WTC11 (cell line): ENCODE data around the gene COL5A1. TPM values are rescaled to one million over a fixed set of nuclear protein-coding genes. Genes with fewer than 3 reads are reported as not detected.

Source experiments
- ATAC-seq: fragments of 200-7000 bp; cut with Tn5 transposase; 2 replicates; pipeline ENCODE4 v1.10.0; 2021; ENCODE audit warnings: mild to moderate bottlenecking, moderate library complexity
- CTCF ChIA-PET: fragments of 300-600 bp; sonication (Branson Sonifier 250); formaldehyde crosslinking; loops from one replicate; lab custom pipeline; 2021; ENCODE audit warnings: antibody characterized with exemption; lab: Charles Lee
- POLR2A ChIA-PET: fragments of 350-600 bp; sonication (Branson Sonifier 250); formaldehyde crosslinking; loops from one replicate; lab custom pipeline; 2021; ENCODE audit warnings: antibody characterized with exemption; lab: Charles Lee
- DNase-seq: peaks from one replicate; pipeline ENCODE4 v3.0.0; 2021; ENCODE audit warnings: low spot score
- H3K27ac Mint-ChIP-seq: 2 replicates; pipeline ENCODE4 v1.8.0; 2021; ENCODE audit warnings: mixed read lengths
- H3K27me3 Mint-ChIP-seq: 2 replicates; pipeline ENCODE4 v1.8.0; 2021; ENCODE audit warnings: low read depth, mild to moderate bottlenecking, moderate library complexity, mixed read lengths
- H3K36me3 Mint-ChIP-seq: 2 replicates; pipeline ENCODE4 v1.8.0; 2021; ENCODE audit warnings: mixed read lengths
- H3K4me1 Mint-ChIP-seq: 2 replicates; pipeline ENCODE4 v1.8.0; 2022; ENCODE audit warnings: mixed read lengths
- H3K4me3 Mint-ChIP-seq: 2 replicates; pipeline ENCODE4 v1.8.0; 2021; ENCODE audit warnings: mild to moderate bottlenecking, moderate library complexity, mixed read lengths
- H3K9me3 Mint-ChIP-seq: 2 replicates; pipeline ENCODE4 v1.8.0; 2021; ENCODE audit warnings: mixed read lengths
- CBFB ChIP-seq: sonication (generic); formaldehyde crosslinking; IDR thresholded peaks from 2 replicates; pipeline ENCODE4 v1.8.1; 2022; ENCODE audit warnings: mild to moderate bottlenecking, low read depth, missing genetic modification reagents
- FOXJ3 ChIP-seq: sonication (generic); formaldehyde crosslinking; IDR thresholded peaks from 2 replicates; pipeline ENCODE4 v1.9.0; 2021; ENCODE audit warnings: missing genetic modification reagents, mild to moderate bottlenecking, borderline replicate concordance
- FOXP1 ChIP-seq: sonication (generic); formaldehyde crosslinking; IDR thresholded peaks from 2 replicates; pipeline ENCODE4 v1.8.0; 2022; ENCODE audit warnings: missing genetic modification reagents, mild to moderate bottlenecking, moderate library complexity, borderline replicate concordance
- IRF2 ChIP-seq: sonication (generic); formaldehyde crosslinking; IDR thresholded peaks from 2 replicates; pipeline ENCODE4 v1.8.0; 2022; ENCODE audit warnings: low read depth, missing genetic modification reagents, borderline replicate concordance
- JUN ChIP-seq: sonication (generic); formaldehyde crosslinking; IDR thresholded peaks from 2 replicates; pipeline ENCODE4 v1.8.0; 2023; ENCODE audit warnings: mild to moderate bottlenecking, missing genetic modification reagents
- MXD4 ChIP-seq: fragments of 250-450 bp; sonication (Bioruptor Pico); IDR thresholded peaks from 2 replicates; pipeline ENCODE4 v1.8.0; 2021; ENCODE audit warnings: mild to moderate bottlenecking, moderate library complexity, borderline replicate concordance
- NFE2L1 ChIP-seq: sonication (generic); formaldehyde crosslinking; IDR thresholded peaks from 2 replicates; pipeline ENCODE4 v1.8.1; 2023; ENCODE audit warnings: missing genetic modification reagents
- NR3C1 ChIP-seq: sonication (generic); formaldehyde crosslinking; conservative IDR thresholded peaks from 2 replicates; pipeline ENCODE4 v1.8.1; 2023; ENCODE audit warnings: low read depth, mild to moderate bottlenecking, missing genetic modification reagents
- SOX15 ChIP-seq: fragments of 250-450 bp; sonication (Bioruptor Pico); IDR thresholded peaks from 2 replicates; pipeline ENCODE4 v1.9.0; 2021; ENCODE audit warnings: mild to moderate bottlenecking
- STAT6 ChIP-seq: sonication (generic); formaldehyde crosslinking; conservative IDR thresholded peaks from 2 replicates; pipeline ENCODE4 v1.8.1; 2023; ENCODE audit warnings: mild to moderate bottlenecking, low read depth, missing genetic modification reagents, moderate library complexity
- TEAD1 ChIP-seq: sonication (generic); formaldehyde crosslinking; IDR thresholded peaks from 2 replicates; pipeline ENCODE4 v1.8.0; 2022; ENCODE audit warnings: mild to moderate bottlenecking, missing genetic modification reagents
- TEAD4 ChIP-seq: sonication (generic); formaldehyde crosslinking; IDR thresholded peaks from 2 replicates; pipeline ENCODE4 v1.8.0; 2022; ENCODE audit warnings: mild to moderate bottlenecking, missing genetic modification reagents
- ZNF138 ChIP-seq: sonication (generic); formaldehyde crosslinking; conservative IDR thresholded peaks from 2 replicates; pipeline ENCODE4 v1.8.1; 2022; ENCODE audit warnings: mild to moderate bottlenecking, moderate library complexity, missing genetic modification reagents
- ZNF423 ChIP-seq: fragments of 250-450 bp; sonication (Bioruptor Pico); IDR thresholded peaks from 2 replicates; pipeline ENCODE4 v2.1.2; 2022; ENCODE audit warnings: mild to moderate bottlenecking, moderate library complexity
- ZNF671 ChIP-seq: fragments of 250-450 bp; sonication (Bioruptor Pico); IDR thresholded peaks from 2 replicates; pipeline ENCODE4 v1.8.0; 2021; ENCODE audit warnings: mild to moderate bottlenecking
- total RNA-seq: library from RNA; stranded (reverse); gene quantifications from 3 replicates; pipeline ENCODE4 v1.2.3, GENCODE V29; 2021
- TF ChIP-seq, protein P1 (sequence below): fragments of 200-600 bp; IDR thresholded peaks from 2 replicates; pipeline ENCODE4 v1.8.0; 2022; ENCODE audit warnings: antibody characterized with exemption
- TF ChIP-seq, protein P2 (sequence below): sonication (generic); formaldehyde crosslinking; IDR thresholded peaks from 2 replicates; pipeline ENCODE4 v1.8.0; 2022; ENCODE audit warnings: mild to moderate bottlenecking, missing genetic modification reagents
- TF ChIP-seq, protein P3 (sequence below): sonication (generic); formaldehyde crosslinking; IDR thresholded peaks from 2 replicates; pipeline ENCODE4 v1.8.0; 2022; ENCODE audit warnings: mild to moderate bottlenecking, missing genetic modification reagents
- TF ChIP-seq, protein P4 (sequence below): sonication (generic); formaldehyde crosslinking; IDR thresholded peaks from 2 replicates; pipeline ENCODE4 v1.8.0; 2023; ENCODE audit warnings: missing genetic modification reagents
- TF ChIP-seq, protein P5 (sequence below): sonication (generic); formaldehyde crosslinking; IDR thresholded peaks from 2 replicates; pipeline ENCODE4 v1.8.1; 2023; ENCODE audit warnings: mild to moderate bottlenecking, missing genetic modification reagents

COL5A1 gene
- total RNA-seq, 1 experiment from 2014 or later: 13.5 TPM

DNA sequence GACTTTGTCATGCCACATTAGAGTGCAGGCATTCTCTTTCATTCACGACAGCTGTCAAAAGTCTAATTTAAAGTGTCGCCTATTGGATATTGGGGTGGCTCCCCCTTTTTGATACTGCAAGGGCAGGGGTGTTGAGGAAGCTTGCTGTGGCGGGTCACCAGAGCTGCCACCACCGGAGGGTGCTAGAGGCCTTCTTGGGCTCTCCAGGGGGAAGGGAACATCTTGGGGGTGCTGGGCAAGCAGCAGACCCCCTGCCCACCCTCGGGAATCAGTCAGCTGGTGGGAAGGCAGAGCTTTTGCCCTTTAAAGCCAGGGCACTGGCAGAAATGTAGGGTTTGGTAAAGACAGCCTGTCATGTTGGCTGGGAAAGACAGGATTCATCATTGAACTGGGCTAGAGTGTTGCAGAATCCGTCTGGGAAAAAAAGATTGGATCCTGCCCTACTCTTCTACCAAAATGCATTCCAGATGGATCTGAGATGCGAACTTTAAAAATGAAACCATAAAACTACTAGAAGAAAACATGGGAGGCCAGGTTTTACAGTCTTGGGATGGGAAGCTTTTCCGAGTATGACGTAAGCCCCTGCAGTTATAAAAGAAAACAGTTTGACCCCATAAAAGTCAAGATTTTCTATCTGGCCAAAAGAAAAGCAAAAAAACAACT, 22.3 kb downstream of the COL5A1 start:
- H3K4me1 Mint-ChIP-seq: peaks cover under 1% of the 10 kb centered on the region
- DNase-seq: peak; percentile 48
- H3K27me3 Mint-ChIP-seq: no peaks in the 10 kb centered on the region; the same call in 1 of the 2 replicates
- POLR2A ChIA-PET: no interaction called here
- H3K27ac Mint-ChIP-seq: no peak overlapping the region
- CTCF ChIA-PET: interaction anchor here (0.7 to 1.1 kb wide), 4 partner anchors 23 to 115 kb away, joined by 3 to 4 read pairs (median 3); no protein-coding TSS in a partner anchor
- H3K9me3 Mint-ChIP-seq: peaks cover 17% of the 10 kb centered on the region
- ATAC-seq: no peak
- peaks cover 16% of the 10 kb centered on the region for H3K36me3 Mint-ChIP-seq
- TF ChIP-seq, protein P1, sequence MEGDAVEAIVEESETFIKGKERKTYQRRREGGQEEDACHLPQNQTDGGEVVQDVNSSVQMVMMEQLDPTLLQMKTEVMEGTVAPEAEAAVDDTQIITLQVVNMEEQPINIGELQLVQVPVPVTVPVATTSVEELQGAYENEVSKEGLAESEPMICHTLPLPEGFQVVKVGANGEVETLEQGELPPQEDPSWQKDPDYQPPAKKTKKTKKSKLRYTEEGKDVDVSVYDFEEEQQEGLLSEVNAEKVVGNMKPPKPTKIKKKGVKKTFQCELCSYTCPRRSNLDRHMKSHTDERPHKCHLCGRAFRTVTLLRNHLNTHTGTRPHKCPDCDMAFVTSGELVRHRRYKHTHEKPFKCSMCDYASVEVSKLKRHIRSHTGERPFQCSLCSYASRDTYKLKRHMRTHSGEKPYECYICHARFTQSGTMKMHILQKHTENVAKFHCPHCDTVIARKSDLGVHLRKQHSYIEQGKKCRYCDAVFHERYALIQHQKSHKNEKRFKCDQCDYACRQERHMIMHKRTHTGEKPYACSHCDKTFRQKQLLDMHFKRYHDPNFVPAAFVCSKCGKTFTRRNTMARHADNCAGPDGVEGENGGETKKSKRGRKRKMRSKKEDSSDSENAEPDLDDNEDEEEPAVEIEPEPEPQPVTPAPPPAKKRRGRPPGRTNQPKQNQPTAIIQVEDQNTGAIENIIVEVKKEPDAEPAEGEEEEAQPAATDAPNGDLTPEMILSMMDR: 0 out of 2 replicates have a peak, but pooled peaks have one; percentile 30
- TF ChIP-seq, protein P2, sequence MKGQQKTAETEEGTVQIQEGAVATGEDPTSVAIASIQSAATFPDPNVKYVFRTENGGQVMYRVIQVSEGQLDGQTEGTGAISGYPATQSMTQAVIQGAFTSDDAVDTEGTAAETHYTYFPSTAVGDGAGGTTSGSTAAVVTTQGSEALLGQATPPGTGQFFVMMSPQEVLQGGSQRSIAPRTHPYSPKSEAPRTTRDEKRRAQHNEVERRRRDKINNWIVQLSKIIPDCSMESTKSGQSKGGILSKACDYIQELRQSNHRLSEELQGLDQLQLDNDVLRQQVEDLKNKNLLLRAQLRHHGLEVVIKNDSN (CRISPR knock-in tag): no peak
- no peak overlapping the region for H3K4me3 Mint-ChIP-seq

DNA sequence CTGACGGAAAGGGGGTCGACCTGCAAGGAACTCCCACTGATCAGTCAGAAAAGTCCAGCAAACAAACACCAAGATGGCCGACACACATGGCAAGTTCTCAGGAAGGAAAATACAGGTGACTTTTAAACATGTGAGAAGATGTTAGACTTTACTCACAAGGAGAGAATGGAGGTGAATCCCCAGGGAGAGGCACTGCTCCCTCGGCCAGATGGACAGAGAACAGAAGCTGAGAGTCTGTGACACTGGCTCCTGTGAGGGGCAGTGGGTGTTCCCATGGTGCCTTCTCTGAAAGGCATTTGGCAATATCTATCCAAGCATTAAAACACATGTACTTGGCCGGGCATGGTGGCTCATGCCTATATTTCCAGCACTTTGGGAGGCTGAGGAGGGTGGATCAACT, 22.8 kb downstream of the COL5A1 start:
- Mint-ChIP-seq H3K4me3 (no peak overlapping the region), H3K36me3 (peaks cover 16% of the 10 kb centered on the region), H3K27me3 (no peaks in the 10 kb centered on the region; the same call in 1 of the 2 replicates), H3K27ac (no peak overlapping the region), H3K9me3 (peaks cover 20% of the 10 kb centered on the region), H3K4me1 (no peaks in the 10 kb centered on the region)
- ATAC-seq (no peak), DNase-seq (no peak)
- no peak for TF ChIP-seq NR3C1 (CRISPR knock-in tag)
- POLR2A ChIA-PET: no interaction called here
- CTCF ChIA-PET: interaction anchor here (0.7 to 1.1 kb wide), 4 partner anchors 9 to 114 kb away, joined by 3 to 4 read pairs (median 3); no protein-coding TSS in a partner anchor

DNA sequence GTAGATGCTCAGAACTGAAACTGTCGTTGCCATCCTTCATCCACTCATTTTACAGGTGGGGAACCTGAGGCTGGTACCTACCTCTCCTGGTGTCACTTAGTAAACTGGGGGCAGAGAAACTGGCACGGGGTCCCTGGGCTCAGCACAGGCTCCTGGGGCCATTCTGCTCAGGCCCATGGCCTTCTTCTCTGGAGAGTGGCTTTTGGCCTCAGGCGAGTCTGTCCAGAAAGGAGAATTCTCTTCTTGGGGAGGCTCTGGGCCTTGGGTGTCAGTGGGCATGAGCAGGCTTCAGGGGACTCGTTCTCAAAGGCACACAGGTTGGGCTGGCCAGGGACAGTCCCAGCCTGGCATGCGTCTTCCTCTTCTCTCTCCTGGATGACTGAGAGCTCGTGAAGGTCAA, 24.6 kb downstream of the COL5A1 start:
- H3K36me3 Mint-ChIP-seq: 0 out of 2 replicates have a peak, but pooled peaks cover 7% of the 10 kb centered on the region
- ATAC-seq: no peak
- CTCF ChIA-PET: interaction anchor here (1.1 kb wide), 1 partner anchor 23 kb away, joined by 3 read pairs; no protein-coding TSS in a partner anchor
- no peak overlapping the region for H3K4me3 Mint-ChIP-seq
- no peaks in the 10 kb centered on the region for H3K27me3 Mint-ChIP-seq
- no peak overlapping the region for H3K27ac Mint-ChIP-seq
- H3K4me1 Mint-ChIP-seq: peaks cover 9% of the 10 kb centered on the region
- POLR2A ChIA-PET: no interaction called here
- H3K9me3 Mint-ChIP-seq: peaks cover 9% of the 10 kb centered on the region
- TF ChIP-seq ZNF138 (CRISPR knock-in tag) (no peak), FOXP1 (CRISPR knock-in tag) (no peak), CBFB (CRISPR knock-in tag) (no peak), ZNF671 (CRISPR knock-in tag) (no peak), STAT6 (CRISPR knock-in tag) (no peak), MXD4 (CRISPR knock-in tag) (no peak), TEAD1 (CRISPR knock-in tag) (no peak), JUN (CRISPR knock-in tag) (no peak), TEAD4 (CRISPR knock-in tag) (no peak), ZNF423 (no peak), FOXJ3 (CRISPR knock-in tag) (no peak), IRF2 (CRISPR knock-in tag) (no peak), SOX15 (CRISPR knock-in tag) (no peak), NFE2L1 (CRISPR knock-in tag) (no peak)
- TF ChIP-seq, protein P3, sequence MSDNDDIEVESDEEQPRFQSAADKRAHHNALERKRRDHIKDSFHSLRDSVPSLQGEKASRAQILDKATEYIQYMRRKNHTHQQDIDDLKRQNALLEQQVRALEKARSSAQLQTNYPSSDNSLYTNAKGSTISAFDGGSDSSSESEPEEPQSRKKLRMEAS (CRISPR knock-in tag): no peak
- TF ChIP-seq, protein P4, sequence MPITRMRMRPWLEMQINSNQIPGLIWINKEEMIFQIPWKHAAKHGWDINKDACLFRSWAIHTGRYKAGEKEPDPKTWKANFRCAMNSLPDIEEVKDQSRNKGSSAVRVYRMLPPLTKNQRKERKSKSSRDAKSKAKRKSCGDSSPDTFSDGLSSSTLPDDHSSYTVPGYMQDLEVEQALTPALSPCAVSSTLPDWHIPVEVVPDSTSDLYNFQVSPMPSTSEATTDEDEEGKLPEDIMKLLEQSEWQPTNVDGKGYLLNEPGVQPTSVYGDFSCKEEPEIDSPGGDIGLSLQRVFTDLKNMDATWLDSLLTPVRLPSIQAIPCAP (CRISPR knock-in tag): no peak
- TF ChIP-seq, protein P5, sequence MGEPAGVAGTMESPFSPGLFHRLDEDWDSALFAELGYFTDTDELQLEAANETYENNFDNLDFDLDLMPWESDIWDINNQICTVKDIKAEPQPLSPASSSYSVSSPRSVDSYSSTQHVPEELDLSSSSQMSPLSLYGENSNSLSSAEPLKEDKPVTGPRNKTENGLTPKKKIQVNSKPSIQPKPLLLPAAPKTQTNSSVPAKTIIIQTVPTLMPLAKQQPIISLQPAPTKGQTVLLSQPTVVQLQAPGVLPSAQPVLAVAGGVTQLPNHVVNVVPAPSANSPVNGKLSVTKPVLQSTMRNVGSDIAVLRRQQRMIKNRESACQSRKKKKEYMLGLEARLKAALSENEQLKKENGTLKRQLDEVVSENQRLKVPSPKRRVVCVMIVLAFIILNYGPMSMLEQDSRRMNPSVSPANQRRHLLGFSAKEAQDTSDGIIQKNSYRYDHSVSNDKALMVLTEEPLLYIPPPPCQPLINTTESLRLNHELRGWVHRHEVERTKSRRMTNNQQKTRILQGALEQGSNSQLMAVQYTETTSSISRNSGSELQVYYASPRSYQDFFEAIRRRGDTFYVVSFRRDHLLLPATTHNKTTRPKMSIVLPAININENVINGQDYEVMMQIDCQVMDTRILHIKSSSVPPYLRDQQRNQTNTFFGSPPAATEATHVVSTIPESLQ (CRISPR knock-in tag): no peak
- TF ChIP-seq, protein P1: no peak
- TF ChIP-seq, all 79 proteins: peak for 0
- no peak for DNase-seq
